ENCODE data around the gene HFM1.

HFM1 gene

GRCh38 chr1:91349524-91349923 lies 55.1 kb downstream of the HFM1 start:
- in situ Hi-C loops (cut with MboI; ENCODE audit: low sequenced_read_pairs): no loop called here

- in situ Hi-C loops (cut with MboI; ENCODE audit: low sequenced_read_pairs): no loop called here
Measured at GRCh38 chr1:91346824-91347223, 57.8 kb downstream of the HFM1 start.

- in situ Hi-C loops (cut with MboI; ENCODE audit: low sequenced_read_pairs): no loop called here
Measured at GRCh38 chr1:91345395-91346005, 59.1 kb downstream of the HFM1 start.

- in situ Hi-C loops (cut with MboI; ENCODE audit: low sequenced_read_pairs): no loop called here
Measured at GRCh38 chr1:91338501-91338900, 66.1 kb downstream of the HFM1 start.

GRCh38 chr1:91335603-91336002 lies 69.0 kb downstream of the HFM1 start:
- in situ Hi-C loops (cut with MboI; ENCODE audit: low sequenced_read_pairs): no loop called here

GRCh38 chr1:91334856-91335255 lies 69.8 kb downstream of the HFM1 start:
- in situ Hi-C loops (cut with MboI; ENCODE audit: low sequenced_read_pairs): no loop called here

GRCh38 chr1:91325456-91325855 lies 79.2 kb downstream of the HFM1 start:
- in situ Hi-C loops (cut with MboI; ENCODE audit: low sequenced_read_pairs): no loop called here

- in situ Hi-C loops (cut with MboI; ENCODE audit: low sequenced_read_pairs): no loop called here
Measured at GRCh38 chr1:91314643-91315042, 90.0 kb downstream of the HFM1 start.

GRCh38 chr1:91311672-91312071 lies 93.0 kb downstream of the HFM1 start:
- in situ Hi-C loops (cut with MboI; ENCODE audit: low sequenced_read_pairs): no loop called here

GRCh38 chr1:91308544-91308943 lies 96.1 kb downstream of the HFM1 start:
- in situ Hi-C loops (cut with MboI; ENCODE audit: low sequenced_read_pairs): no loop called here

GRCh38 chr1:91307784-91308409 lies 96.7 kb downstream of the HFM1 start:
- in situ Hi-C loops (cut with MboI; ENCODE audit: low sequenced_read_pairs): no loop called here

GRCh38 chr1:91303165-91303564 lies 101.5 kb downstream of the HFM1 start:
- in situ Hi-C loops (cut with MboI; ENCODE audit: low sequenced_read_pairs): no loop called here

- in situ Hi-C loops (cut with MboI; ENCODE audit: low sequenced_read_pairs): loop anchor here (25.0 kb wide), 1 partner anchor 648 kb away; the partner anchor contains the start of gene BRDT
Measured at GRCh38 chr1:91288843-91289553, 115.6 kb downstream of the HFM1 start.

GRCh38 chr1:91286962-91287317 lies 117.7 kb downstream of the HFM1 start:
- in situ Hi-C loops (cut with MboI; ENCODE audit: low sequenced_read_pairs): loop anchor here (25.0 kb wide), 1 partner anchor 650 kb away; the partner anchor contains the start of gene BRDT

GRCh38 chr1:91286259-91286961 lies 118.2 kb downstream of the HFM1 start:
- in situ Hi-C loops (cut with MboI; ENCODE audit: low sequenced_read_pairs): loop anchor here (25.0 kb wide), 1 partner anchor 651 kb away; the partner anchor contains the start of gene BRDT

GRCh38 chr1:91283421-91283726 lies 121.3 kb downstream of the HFM1 start:
- in situ Hi-C loops (cut with MboI; ENCODE audit: low sequenced_read_pairs): loop anchor here (25.0 kb wide), 1 partner anchor 654 kb away; the partner anchor contains the start of gene BRDT

GRCh38 chr1:91282695-91283420 lies 121.8 kb downstream of the HFM1 start:
- in situ Hi-C loops (cut with MboI; ENCODE audit: low sequenced_read_pairs): loop anchor here (25.0 kb wide), 1 partner anchor 654 kb away; the partner anchor contains the start of gene BRDT

GRCh38 chr1:91281782-91282181 lies 122.9 kb downstream of the HFM1 start:
- in situ Hi-C loops (cut with MboI; ENCODE audit: low sequenced_read_pairs): loop anchor here (25.0 kb wide), 1 partner anchor 656 kb away; the partner anchor contains the start of gene BRDT

GRCh38 chr1:91278754-91279153 lies 125.9 kb downstream of the HFM1 start:
- in situ Hi-C loops (cut with MboI; ENCODE audit: low sequenced_read_pairs): loop anchor here (25.0 kb wide), 1 partner anchor 659 kb away; the partner anchor contains the start of gene BRDT

GRCh38 chr1:91273875-91274274 lies 130.8 kb downstream of the HFM1 start:
- in situ Hi-C loops (cut with MboI; ENCODE audit: low sequenced_read_pairs): no loop called here

GRCh38 chr1:91261655-91262054 lies 143.0 kb downstream of the HFM1 start:
- in situ Hi-C loops (cut with MboI; ENCODE audit: low sequenced_read_pairs): no loop called here
